ENCODE data around the gene POGZ. TPM values are rescaled to one million over a fixed set of nuclear protein-coding genes. Genes with fewer than 3 reads are reported as not detected.
"Not testable (repeated sequence)": the region's sequence is repeated elsewhere in the genome, so short reads cannot be mapped to it uniquely, and the experiment has no call there.

Gene POGZ
- total RNA-seq, 3 donors from 2014 or later = 37.0 to 72.6 (median 60.3) TPM

- Histone ChIP-seq H3K4me3 (no peak overlapping the region), H3K9me3 (no peaks in the 10 kb centered on the region), H3K4me1 (peaks cover 5 to 9% of the 10 kb centered on the region in 2 donors), H3K27ac (peak overlapping the region; percentile 89 to 96), H3K27me3 (no peaks in the 10 kb centered on the region), H3K36me3 (peaks cover 13% of the 10 kb centered on the region)
- TF ChIP-seq POLR2A (IDR thresholded peaks at IDR 0.05) (no peak), POLR2AphosphoS5 (IDR thresholded peaks at IDR 0.05) (no peak), CTCF (IDR thresholded peaks at IDR 0.05) (no peak)
- intact Hi-C loops (cut with DNase I; ENCODE audit: low total_unique reads) = no loop called here
- DNase-seq (ENCODE audit: low spot score in 2 of 2) = no peak
Observed at GRCh38 chr1:151401125-151401788, 58.0 kb downstream of the POGZ start.

GRCh38 chr1:151399324-151400171 is 59.7 kb downstream of the POGZ start, which contains the start of gene PSMB4:
TSS of gene PSMB4 (plus strand) at chr1:151399573. CDS start at chr1:151399588, 15 bp downstream.
- Histone ChIP-seq H3K27me3 (no peaks in the 10 kb centered on the region), H3K27ac (peak within 1 kb of the TSS; percentile 89 to 96), H3K9me3 (no peaks in the 10 kb centered on the region), H3K4me1 (peaks cover 5 to 9% of the 10 kb centered on the region in 2 donors), H3K36me3 (no peaks in the 10 kb centered on the region), H3K4me3 (peak within 1 kb of the TSS; percentile 79 to 97 (median 84))
- TF ChIP-seq CTCF (IDR thresholded peaks at IDR 0.05) = peak in 1 of 3 donors; percentile 43
- TF ChIP-seq POLR2AphosphoS5 (IDR thresholded peaks at IDR 0.05) = peak; percentile 95 to 99 (median 98)
- peak; percentile 66 for TF ChIP-seq POLR2A (IDR thresholded peaks at IDR 0.05)
- DNase-seq (ENCODE audit: low spot score in 2 of 2) = peak; percentile 79 to 88
- intact Hi-C loops (cut with DNase I; ENCODE audit: low total_unique reads) = no loop called here

GRCh38 chr1:151396265-151396664 is 63.0 kb downstream of the POGZ start:
- intact Hi-C loops (cut with DNase I; ENCODE audit: low total_unique reads); H3K9me3 ChIP-seq; H3K4me1 ChIP-seq; H3K27ac ChIP-seq; DNase-seq (ENCODE audit: low spot score in 2 of 2); H3K36me3 ChIP-seq; H3K27me3 ChIP-seq; H3K4me3 ChIP-seq: not testable (repeated sequence)

GRCh38 chr1:151393583-151393982 is 65.7 kb downstream of the POGZ start:
- no peaks in the 10 kb centered on the region for H3K36me3 ChIP-seq

GRCh38 chr1:151391079-151391563 is 68.2 kb downstream of the POGZ start:
- Histone ChIP-seq H3K4me3 (no peak overlapping the region), H3K27ac (no peak overlapping the region), H3K4me1 (no peaks in the 10 kb centered on the region), H3K27me3 (no peaks in the 10 kb centered on the region), H3K36me3 (no peaks in the 10 kb centered on the region), H3K9me3 (no peaks in the 10 kb centered on the region)
- TF ChIP-seq CTCF (IDR thresholded peaks at IDR 0.05) (no peak), POLR2A (IDR thresholded peaks at IDR 0.05) (no peak)
- intact Hi-C loops (cut with DNase I; ENCODE audit: low total_unique reads) = no loop called here
- no peak for DNase-seq (ENCODE audit: low spot score in 2 of 2)

More at GRCh38 chr1:151393583-151393982, 65.7 kb downstream of the POGZ start:
- Histone ChIP-seq H3K9me3 (no peaks in the 10 kb centered on the region), H3K4me3 (no peak overlapping the region), H3K27me3 (no peaks in the 10 kb centered on the region), H3K27ac (no peak overlapping the region), H3K4me1 (no peaks in the 10 kb centered on the region)
- no peak for TF ChIP-seq POLR2AphosphoS5 (IDR thresholded peaks at IDR 0.05)
- no peak for TF ChIP-seq CTCF (IDR thresholded peaks at IDR 0.05)
- intact Hi-C loops (cut with DNase I; ENCODE audit: low total_unique reads) = no loop called here
- DNase-seq (ENCODE audit: low spot score in 2 of 2) = no peak

GRCh38 chr1:151390221-151391078 is 68.8 kb downstream of the POGZ start:
- H3K36me3 ChIP-seq; H3K4me1 ChIP-seq; H3K27ac ChIP-seq; intact Hi-C loops (cut with DNase I; ENCODE audit: low total_unique reads); H3K4me3 ChIP-seq; H3K27me3 ChIP-seq; DNase-seq (ENCODE audit: low spot score in 2 of 2); H3K9me3 ChIP-seq: not testable (repeated sequence)
